ENCODE results near the gene CYP19A1. TPM values are rescaled to one million over a fixed set of nuclear protein-coding genes. Genes with fewer than 3 reads are reported as not detected.

Gene CYP19A1
- total RNA-seq, 2 experiments from 2014 or later, result not detected

DNA sequence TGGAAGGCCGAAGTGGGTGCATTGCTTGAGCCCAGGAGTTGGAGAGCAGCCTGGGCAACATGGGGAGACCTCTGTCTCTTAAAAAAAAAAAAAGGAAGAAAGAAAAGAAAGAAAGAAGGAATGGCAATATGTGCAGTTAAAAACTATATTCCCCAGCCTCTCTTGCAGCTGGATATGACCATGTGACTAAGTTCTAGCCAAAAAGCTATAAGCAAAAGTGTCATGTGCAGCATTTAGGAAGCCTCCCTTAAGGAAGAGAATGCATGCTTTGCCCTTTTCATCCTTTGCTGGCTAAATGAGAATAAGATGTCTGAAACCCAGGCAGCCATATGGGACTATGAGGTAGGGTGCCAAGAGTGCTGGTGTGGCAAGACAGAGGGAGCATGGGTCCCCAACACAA, 21.8 kb downstream of the CYP19A1 start:
- Mint-ChIP-seq H3K27ac (no peak overlapping the region), H3K4me1 (ENCODE audit: low read depth) (no peaks in the 10 kb centered on the region), H3K4me3 (no peak overlapping the region), H3K9me3 (no peaks in the 10 kb centered on the region), H3K27me3 (peaks cover 2% of the 10 kb centered on the region), H3K36me3 (no peaks in the 10 kb centered on the region)
- DNase-seq, result no peak
- intact Hi-C loops (cut with micrococcal nuclease), result no loop called here
- ChIA-PET POLR2A (no interaction called here), CTCF (interaction anchor here (0.7 kb wide), 1 partner anchor 196 kb away, joined by 5 read pairs; no protein-coding TSS in a partner anchor)

DNA sequence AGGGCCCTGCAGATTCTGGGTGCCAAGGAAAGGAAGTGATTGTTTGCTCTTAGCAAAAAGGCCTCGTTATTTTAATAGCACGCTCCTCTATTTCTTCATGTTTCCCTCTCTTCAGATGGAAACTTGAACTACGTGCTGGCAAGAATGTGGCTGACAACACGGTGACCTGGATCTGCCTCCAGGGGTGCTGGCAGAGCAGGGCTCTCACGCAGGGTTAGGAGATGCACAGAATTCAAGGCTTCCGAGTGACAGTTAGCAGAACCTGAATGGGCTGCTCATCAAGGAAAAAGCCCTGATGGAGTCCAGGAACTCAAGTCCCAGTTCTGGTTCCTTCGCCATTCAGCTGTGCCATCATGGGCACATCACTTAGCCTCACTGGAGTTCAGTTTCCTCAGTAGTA, 22.7 kb downstream of the CYP19A1 start:
- ChIA-PET POLR2A (no interaction called here), CTCF (no interaction called here)
- no peak overlapping the region for H3K4me3 Mint-ChIP-seq
- H3K27me3 Mint-ChIP-seq, result no peaks in the 10 kb centered on the region
- intact Hi-C loops (cut with micrococcal nuclease), result no loop called here
- no peak for DNase-seq
- no peaks in the 10 kb centered on the region for H3K9me3 Mint-ChIP-seq
- no peak overlapping the region for H3K27ac Mint-ChIP-seq
- H3K36me3 Mint-ChIP-seq, result no peaks in the 10 kb centered on the region
- no peaks in the 10 kb centered on the region for H3K4me1 Mint-ChIP-seq (ENCODE audit: low read depth)

DNA sequence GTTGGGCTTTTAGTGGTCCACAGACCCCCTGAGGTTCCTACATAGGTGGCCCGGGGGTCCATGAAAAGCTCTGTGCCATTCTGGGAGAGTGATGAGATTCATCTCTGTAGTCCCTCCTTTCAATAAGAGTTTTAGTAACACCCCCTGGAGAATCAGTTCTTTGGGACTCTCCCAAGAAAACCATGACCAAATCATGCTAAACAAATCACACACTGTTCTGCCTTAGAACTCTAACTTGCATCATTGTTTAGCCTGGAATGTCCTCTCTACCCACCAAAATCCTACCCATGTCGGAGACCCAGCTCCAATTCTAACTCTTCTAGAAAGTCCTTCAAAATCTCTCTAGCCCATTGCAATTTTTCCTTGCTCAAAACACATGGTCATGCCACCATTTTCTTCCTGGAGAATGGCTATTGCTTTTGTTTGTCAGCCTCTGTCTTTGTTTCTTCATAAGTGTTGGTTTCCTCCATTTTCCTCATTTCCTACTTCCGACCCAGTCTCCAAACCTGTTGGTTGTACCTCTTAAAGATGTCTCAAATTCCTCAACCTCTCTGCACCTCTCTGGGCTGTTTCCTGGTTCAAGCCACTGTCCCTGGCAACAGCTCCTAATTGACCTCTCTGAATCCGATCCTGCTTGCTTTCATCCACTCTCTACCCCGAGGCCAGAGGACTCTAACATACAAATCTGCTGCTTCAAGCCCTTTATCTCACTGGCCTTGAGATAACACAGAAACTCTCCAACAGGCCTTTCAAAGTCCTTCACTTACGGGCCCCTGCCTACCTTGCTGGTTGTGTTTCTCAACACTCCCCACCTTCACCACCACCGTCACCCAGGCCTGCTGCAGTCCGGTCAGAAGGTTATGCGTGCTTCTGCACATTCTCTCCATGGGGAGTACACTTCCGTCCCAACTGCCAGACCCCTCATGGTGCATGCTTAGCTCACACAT, 23.7 kb downstream of the CYP19A1 start:
- Mint-ChIP-seq H3K4me1 (ENCODE audit: low read depth) (no peaks in the 10 kb centered on the region), H3K27ac (no peak overlapping the region), H3K27me3 (peaks cover 3% of the 10 kb centered on the region), H3K9me3 (no peaks in the 10 kb centered on the region), H3K36me3 (no peaks in the 10 kb centered on the region), H3K4me3 (no peak overlapping the region)
- no peak for DNase-seq
- ChIA-PET CTCF (no interaction called here), POLR2A (no interaction called here)
- intact Hi-C loops (cut with micrococcal nuclease), result no loop called here

DNA sequence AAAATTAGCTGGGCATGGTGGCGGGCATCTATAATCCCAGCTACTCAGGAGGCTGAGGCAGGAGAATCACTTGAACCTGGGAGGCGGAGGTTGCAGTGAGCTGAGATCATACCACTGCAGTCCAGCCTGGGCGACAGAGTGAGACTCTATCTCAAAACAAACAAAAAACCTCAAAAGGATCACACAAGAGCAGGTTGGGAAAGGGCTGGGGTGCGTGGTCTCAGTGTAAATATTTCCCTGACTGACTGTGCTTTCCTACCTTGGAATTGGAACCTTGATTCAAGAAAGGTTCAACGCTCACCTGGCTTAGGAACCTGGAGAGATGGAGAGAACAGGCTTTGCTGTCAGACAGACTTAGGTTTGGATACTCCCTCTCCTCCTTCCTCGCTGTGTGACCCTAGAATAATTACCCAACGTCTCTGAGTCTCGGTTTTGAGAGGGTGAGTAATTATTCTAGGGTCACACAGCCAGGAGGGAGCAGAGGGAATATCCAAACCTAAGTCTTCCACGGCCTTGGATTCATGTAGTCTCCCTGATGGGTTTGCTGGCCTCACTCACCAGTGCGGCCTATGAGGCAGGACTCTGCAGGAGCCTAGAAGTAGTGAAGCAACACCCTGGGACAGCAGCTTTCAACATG, 24.6 kb downstream of the CYP19A1 start:
- Mint-ChIP-seq H3K4me1 (ENCODE audit: low read depth) (no peaks in the 10 kb centered on the region), H3K27ac (no peak overlapping the region), H3K27me3 (peaks cover 3% of the 10 kb centered on the region), H3K36me3 (no peaks in the 10 kb centered on the region), H3K9me3 (no peaks in the 10 kb centered on the region), H3K4me3 (no peak overlapping the region)
- POLR2A ChIA-PET, result no interaction called here
- intact Hi-C loops (cut with micrococcal nuclease), result no loop called here
- CTCF ChIA-PET, result no interaction called here
- no peak for DNase-seq

DNA sequence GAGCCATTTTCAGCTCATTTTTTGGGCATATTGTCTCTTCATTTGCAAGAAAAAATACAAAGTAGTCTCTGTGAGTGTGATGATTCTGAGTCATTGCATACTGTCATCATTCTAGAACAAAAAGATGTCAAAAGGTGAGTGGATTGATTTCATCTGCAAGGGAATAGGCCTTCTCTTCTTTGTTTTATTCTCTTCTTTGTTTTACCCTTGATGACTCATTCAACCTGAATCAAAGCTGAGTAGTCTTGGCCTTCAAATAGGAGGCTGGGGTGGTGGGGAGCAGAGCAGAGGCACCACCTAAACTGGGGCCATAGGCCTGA, 25.4 kb downstream of the CYP19A1 start:
- H3K27me3 Mint-ChIP-seq, result peaks cover 3% of the 10 kb centered on the region
- H3K4me3 Mint-ChIP-seq, result no peak overlapping the region
- ChIA-PET POLR2A (no interaction called here), CTCF (no interaction called here)
- DNase-seq, result no peak
- intact Hi-C loops (cut with micrococcal nuclease), result no loop called here
- H3K4me1 Mint-ChIP-seq (ENCODE audit: low read depth), result no peaks in the 10 kb centered on the region
- no peaks in the 10 kb centered on the region for H3K9me3 Mint-ChIP-seq
- H3K36me3 Mint-ChIP-seq, result no peaks in the 10 kb centered on the region
- no peak overlapping the region for H3K27ac Mint-ChIP-seq

DNA sequence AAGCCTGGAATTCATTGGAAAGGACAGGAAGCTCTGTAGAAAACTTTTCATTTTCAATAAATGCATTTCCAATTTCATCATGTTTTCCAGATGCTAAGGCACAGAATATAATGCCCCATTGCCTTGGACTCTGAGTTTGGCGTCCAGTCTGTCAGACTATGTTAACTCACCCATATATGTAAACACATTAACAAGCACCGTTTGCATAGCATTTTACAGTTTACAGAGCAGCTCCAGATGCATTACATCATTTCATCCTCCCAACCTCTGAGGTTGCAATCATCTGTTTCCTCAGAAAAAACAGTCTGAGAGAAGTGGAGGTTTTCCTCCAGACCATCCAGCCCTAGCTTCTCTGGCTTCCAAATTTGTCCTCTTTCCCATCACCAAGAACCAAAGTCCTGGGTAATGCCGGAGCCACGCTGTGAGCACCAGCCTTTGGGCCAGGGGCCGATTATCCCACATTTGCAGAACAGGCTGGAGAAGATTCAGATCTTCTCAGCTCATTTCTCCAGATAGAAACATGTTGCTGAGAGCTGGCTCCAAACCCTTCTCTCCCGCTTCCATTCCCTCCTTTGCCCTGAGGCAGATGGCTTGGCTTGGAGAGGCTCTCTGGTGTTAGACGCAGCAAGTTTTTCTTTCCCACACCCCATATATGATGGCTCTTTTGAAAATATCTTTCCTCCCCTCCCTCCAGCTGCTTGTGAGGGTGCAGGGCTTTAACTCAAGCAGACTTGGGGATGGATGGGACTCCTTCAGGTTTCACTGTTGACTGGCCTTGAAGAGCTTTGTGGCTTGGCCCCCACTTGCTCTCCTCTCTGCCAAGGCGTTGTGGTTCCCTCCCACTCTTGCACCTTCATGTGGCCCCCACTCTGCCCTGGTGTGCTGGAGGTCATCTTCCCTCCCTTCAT, 26.0 kb downstream of the CYP19A1 start:
- Mint-ChIP-seq H3K9me3 (no peaks in the 10 kb centered on the region), H3K4me3 (no peak overlapping the region), H3K27ac (no peak overlapping the region), H3K36me3 (no peaks in the 10 kb centered on the region), H3K4me1 (ENCODE audit: low read depth) (no peaks in the 10 kb centered on the region), H3K27me3 (peaks cover 3% of the 10 kb centered on the region)
- DNase-seq, result no peak
- intact Hi-C loops (cut with micrococcal nuclease), result no loop called here
- ChIA-PET POLR2A (no interaction called here), CTCF (no interaction called here)

DNA sequence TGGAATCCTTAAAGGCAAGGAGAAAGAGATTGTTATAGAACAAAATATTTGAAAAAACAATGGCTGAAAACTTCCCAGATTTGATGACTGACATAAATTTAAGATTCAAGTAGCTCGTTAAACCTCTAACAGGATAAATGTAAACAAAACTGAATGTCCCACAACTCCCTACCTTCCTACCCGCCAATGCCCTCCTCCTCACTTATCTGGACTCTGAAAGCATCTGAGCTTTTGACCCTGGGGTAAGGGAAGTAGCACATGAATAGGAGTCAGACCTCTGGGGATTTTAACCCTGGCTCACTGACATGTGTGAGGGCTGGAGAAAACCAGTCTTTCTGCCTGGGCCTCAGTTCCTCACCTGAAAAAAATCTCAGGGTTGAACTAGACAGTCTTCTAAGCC, 26.9 kb downstream of the CYP19A1 start:
- H3K36me3 Mint-ChIP-seq, result no peaks in the 10 kb centered on the region
- no peaks in the 10 kb centered on the region for H3K4me1 Mint-ChIP-seq (ENCODE audit: low read depth)
- H3K4me3 Mint-ChIP-seq, result no peak overlapping the region
- intact Hi-C loops (cut with micrococcal nuclease), result no loop called here
- H3K27ac Mint-ChIP-seq, result no peak overlapping the region
- H3K27me3 Mint-ChIP-seq, result peaks cover 3% of the 10 kb centered on the region
- H3K9me3 Mint-ChIP-seq, result no peaks in the 10 kb centered on the region
- no peak for DNase-seq
- ChIA-PET CTCF (no interaction called here), POLR2A (no interaction called here)

DNA sequence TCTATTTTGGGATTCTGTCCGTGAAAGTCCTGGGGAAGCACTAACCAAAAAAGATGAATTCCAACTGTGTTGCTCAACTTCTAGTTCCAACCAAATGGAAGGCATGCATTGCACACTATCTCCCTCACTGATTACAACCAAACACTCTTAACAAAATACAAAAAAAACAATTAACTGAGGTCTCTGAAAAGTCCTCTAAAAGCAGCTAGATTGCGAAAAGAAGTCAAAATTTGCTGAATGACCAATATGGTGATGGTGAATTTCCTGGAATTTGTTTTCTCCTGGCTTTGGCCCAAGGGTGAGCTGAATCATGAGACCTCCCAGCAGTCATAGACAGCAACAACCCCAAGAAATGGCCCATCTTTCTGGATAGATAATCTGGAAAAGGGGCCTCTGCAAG, 28.3 kb downstream of the CYP19A1 start:
- Mint-ChIP-seq H3K4me3 (no peak overlapping the region), H3K27ac (no peak overlapping the region), H3K4me1 (ENCODE audit: low read depth) (no peaks in the 10 kb centered on the region), H3K27me3 (peaks cover 5% of the 10 kb centered on the region), H3K9me3 (no peaks in the 10 kb centered on the region), H3K36me3 (no peaks in the 10 kb centered on the region)
- POLR2A ChIA-PET, result no interaction called here
- intact Hi-C loops (cut with micrococcal nuclease), result no loop called here
- CTCF ChIA-PET, result interaction anchor here (1.0 kb wide), 1 partner anchor 11 kb away, joined by 4 read pairs; no protein-coding TSS in a partner anchor
- no peak for DNase-seq

DNA sequence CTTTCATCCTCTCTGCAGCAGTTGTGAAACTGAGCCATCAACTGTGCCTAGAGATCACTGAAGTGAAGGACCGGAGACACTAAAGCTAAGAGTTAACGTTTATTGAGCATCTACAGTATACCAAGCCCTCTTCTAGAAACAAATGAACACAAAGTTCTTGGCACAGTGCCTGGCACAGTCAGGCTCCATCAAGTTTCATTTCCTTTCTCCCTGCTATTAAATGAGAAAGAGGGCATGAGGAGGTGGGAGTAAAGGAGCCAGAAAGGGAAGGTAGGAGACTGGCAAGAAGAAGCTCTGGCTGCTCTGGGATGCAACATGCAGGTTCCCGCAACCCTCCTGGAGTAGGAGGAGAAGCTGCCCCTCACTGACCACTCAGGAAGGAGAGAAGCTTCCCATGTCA, 30.6 kb downstream of the CYP19A1 start:
- intact Hi-C loops (cut with micrococcal nuclease), result no loop called here
- no peaks in the 10 kb centered on the region for H3K36me3 Mint-ChIP-seq
- H3K27me3 Mint-ChIP-seq, result peaks cover 5% of the 10 kb centered on the region
- CTCF ChIA-PET, result no interaction called here
- no peak overlapping the region for H3K27ac Mint-ChIP-seq
- H3K9me3 Mint-ChIP-seq, result no peaks in the 10 kb centered on the region
- DNase-seq, result no peak
- H3K4me3 Mint-ChIP-seq, result no peak overlapping the region
- POLR2A ChIA-PET, result no interaction called here
- H3K4me1 Mint-ChIP-seq (ENCODE audit: low read depth), result no peaks in the 10 kb centered on the region

DNA sequence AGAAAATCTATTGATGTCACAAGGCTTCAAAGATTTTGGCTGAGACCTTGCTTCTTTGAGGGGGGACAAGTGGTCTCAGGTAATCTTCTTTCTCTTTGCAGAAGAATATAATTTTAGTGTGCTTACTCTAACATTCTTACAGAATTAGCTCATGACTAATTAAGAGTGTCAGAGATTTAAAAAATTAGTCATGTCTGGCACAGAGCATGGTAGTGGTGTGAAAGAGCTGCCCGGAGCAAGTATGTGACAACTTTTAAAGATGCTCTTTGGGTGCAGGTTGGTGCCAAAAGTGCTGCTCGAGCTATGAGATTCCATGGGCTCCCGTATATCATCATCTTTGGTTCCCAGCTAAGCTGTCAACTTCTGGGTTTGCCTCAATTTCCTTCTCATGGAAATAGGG, 31.1 kb downstream of the CYP19A1 start:
- intact Hi-C loops (cut with micrococcal nuclease), result no loop called here
- no peaks in the 10 kb centered on the region for H3K36me3 Mint-ChIP-seq
- CTCF ChIA-PET, result no interaction called here
- H3K27ac Mint-ChIP-seq, result no peak overlapping the region
- H3K9me3 Mint-ChIP-seq, result no peaks in the 10 kb centered on the region
- H3K27me3 Mint-ChIP-seq, result peaks cover 6% of the 10 kb centered on the region
- H3K4me3 Mint-ChIP-seq, result no peak overlapping the region
- POLR2A ChIA-PET, result no interaction called here
- no peak for DNase-seq
- H3K4me1 Mint-ChIP-seq (ENCODE audit: low read depth), result no peaks in the 10 kb centered on the region

DNA sequence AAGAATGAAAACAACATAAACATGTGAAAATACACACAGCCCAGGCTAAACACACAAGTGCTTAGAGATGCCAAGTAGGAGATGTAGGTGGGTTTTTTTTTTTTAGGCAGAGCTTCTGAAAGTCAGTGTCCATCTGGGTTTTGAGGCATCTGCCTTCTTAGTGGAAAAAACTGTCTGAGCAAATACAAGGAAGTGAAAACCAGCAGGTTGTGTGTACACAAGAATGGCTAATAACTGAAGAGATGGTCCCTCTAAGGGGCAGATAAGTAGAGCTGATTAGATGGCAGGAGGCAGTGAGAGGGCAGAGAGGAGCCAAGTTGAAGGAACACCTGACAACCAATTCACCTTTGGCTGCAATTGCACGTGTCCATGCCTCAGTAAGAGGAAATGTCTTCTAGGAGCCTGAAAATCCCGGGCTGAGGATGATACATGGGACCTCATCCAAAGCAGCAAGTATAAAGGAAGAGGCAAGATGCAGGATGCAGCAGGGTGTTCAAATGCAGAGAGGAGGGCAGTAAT, 34.9 kb downstream of the CYP19A1 start:
- ChIA-PET CTCF (interaction anchor here (1.2 kb wide), 1 partner anchor 111 kb away, joined by 4 read pairs; no protein-coding TSS in a partner anchor), POLR2A (no interaction called here)
- no peak overlapping the region for H3K4me3 Mint-ChIP-seq
- no peaks in the 10 kb centered on the region for H3K9me3 Mint-ChIP-seq
- no peaks in the 10 kb centered on the region for H3K36me3 Mint-ChIP-seq
- H3K4me1 Mint-ChIP-seq (ENCODE audit: low read depth), result no peaks in the 10 kb centered on the region
- H3K27me3 Mint-ChIP-seq, result peaks cover 5% of the 10 kb centered on the region
- no peak for DNase-seq
- H3K27ac Mint-ChIP-seq, result no peak overlapping the region
- intact Hi-C loops (cut with micrococcal nuclease), result no loop called here

DNA sequence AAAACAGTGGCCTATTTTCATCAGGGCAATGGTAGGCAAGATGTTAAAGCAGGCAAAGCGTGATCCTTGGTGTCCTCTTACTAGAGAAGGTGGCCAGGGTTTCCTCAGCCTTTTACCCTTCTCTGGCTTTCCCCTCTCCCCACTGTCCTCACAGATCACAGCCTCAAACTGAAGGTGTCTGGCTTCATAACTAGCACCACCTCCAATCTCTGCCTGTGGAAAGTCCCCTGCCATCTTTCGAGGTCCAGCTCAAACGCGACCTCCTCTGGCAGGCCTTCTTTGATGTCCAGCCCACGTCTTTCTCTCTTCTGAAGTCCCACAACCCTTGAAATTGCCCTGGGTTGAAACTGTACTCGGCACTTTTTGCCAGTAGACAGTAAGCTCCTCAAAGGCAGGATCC, 35.9 kb downstream of the CYP19A1 start:
- H3K27ac Mint-ChIP-seq, result no peak overlapping the region
- no peaks in the 10 kb centered on the region for H3K9me3 Mint-ChIP-seq
- H3K27me3 Mint-ChIP-seq, result peaks cover 5% of the 10 kb centered on the region
- no peak overlapping the region for H3K4me3 Mint-ChIP-seq
- intact Hi-C loops (cut with micrococcal nuclease), result no loop called here
- CTCF ChIA-PET, result interaction anchor here (1.0 to 1.2 kb wide), 2 partner anchors 21 to 110 kb away, joined by 3 to 4 read pairs; no protein-coding TSS in a partner anchor
- no peak for DNase-seq
- no peaks in the 10 kb centered on the region for H3K4me1 Mint-ChIP-seq (ENCODE audit: low read depth)
- POLR2A ChIA-PET, result no interaction called here
- H3K36me3 Mint-ChIP-seq, result no peaks in the 10 kb centered on the region
